ENCODE results near the gene NCOA1.

The NCOA1 gene

DNA sequence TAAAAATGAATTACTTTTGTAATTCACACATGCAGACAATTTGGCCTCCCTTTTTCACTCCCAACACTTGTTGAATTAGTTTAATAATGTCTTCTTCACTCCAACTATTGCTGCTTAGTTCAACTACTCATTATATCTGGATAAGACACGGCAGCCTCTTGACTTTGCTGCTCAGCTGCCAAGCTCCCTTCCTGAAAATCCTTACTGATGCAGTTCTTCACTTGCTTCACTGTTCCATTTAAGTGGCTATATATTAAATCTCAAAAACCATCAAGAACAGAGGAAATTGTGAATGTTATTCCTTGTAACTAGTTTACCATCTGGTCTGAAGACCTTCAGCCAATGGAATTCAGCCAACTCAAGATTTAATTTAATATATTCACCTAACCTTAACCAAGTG is 127.1 kb downstream of the NCOA1 start:
- no peak for FAIRE-seq
- DNase-seq (ENCODE audit: extremely low spot score, insufficient read length, low read depth): no peak

DNA sequence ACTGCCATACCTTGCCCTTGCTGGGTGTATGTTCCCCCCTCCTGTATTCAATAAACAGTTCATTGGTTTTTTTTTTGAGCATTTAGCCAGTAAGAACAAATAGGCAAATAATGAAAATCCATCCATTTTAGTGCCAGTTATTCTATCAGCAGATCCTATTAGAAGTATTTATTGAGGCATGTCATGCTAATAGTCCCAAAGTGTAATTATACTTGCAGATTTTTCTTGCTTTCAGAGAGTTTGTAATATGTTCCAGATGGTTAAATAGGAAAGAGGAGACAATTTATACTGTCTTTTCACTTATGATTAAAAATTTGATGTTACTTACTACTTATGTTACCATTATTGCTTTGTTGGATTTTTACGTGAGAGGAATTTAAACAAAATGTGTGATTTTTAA is 127.6 kb downstream of the NCOA1 start:
- DNase-seq (ENCODE audit: extremely low spot score, insufficient read length, low read depth): no peak
- no peak for FAIRE-seq

DNA sequence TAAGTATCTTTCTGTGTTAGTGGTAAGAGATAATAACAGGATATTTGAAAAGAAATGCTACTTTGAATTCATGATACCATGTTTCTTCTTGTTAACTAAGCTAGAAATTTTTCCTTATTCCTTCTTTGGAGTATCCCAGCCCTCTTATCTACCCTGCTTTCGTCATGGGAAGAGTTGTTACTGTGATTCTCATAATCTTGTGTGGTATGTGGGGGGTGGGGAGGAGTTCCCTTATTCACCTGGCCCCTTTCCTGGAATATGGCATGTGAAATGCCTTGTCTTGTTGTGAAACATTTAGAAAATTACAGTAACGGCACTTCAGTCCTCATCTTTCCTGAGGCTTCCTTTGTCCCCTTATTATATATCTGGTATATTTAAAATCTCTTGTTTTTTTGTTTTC is 129.9 kb downstream of the NCOA1 start:
- FAIRE-seq (no peak), DNase-seq (ENCODE audit: extremely low spot score, insufficient read length, low read depth) (no peak)

DNA sequence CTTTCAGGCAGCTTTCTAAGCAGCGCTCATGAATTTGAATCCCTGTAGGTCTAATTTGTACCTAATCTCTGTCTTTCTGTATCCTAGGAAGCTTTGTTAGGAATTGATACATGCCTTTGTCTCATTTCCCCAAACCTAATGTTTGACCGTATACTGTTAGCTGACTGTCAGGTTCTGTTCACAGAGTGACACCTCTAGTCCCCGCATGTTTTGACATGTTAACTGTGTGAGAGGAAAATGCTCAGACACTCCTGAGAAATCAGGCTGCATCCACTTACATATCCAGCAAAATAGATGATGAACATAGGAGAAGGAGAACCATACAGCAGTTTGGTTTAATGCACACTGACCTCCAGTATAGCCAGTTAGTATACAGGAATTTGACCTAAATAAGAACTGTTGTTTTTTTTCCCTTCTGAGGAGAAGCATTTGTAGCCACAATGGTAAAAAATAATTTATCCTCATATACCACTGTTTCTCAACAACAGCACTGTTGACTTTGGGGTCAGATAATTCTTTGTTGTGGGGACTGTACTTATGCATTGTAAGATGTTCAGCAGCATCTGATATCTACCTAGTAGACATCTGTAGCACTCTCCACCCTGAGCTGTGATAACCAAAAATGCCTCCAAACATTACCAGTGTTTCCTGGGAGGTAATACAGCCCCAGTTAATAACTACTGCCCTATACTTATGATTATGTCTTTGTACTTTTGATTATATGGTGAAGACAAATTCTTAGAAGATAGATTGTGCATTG is 130.9 kb downstream of the NCOA1 start:
- no peak for DNase-seq (ENCODE audit: extremely low spot score, insufficient read length, low read depth)
- FAIRE-seq: no peak

DNA sequence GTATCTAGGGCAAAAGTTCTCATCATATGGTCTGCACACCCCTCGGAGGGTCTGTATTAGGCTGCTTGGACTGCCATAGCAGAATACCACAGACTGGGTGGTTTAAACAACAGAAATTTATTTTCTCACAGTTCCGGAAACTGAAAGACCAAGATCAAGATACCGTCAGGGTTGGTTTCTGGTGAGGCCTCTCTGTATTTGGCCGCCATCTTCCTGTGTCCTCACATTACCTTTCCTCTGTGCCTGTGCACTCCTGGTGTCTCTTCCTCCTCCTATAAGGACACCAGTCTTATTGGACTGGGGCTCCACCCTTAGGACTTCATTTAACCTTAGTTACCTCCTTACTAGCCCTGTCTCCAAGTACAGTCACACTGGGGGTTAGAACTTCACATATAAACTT is 132.5 kb downstream of the NCOA1 start:
- DNase-seq (ENCODE audit: extremely low spot score, insufficient read length, low read depth) (no peak), FAIRE-seq (no peak)

DNA sequence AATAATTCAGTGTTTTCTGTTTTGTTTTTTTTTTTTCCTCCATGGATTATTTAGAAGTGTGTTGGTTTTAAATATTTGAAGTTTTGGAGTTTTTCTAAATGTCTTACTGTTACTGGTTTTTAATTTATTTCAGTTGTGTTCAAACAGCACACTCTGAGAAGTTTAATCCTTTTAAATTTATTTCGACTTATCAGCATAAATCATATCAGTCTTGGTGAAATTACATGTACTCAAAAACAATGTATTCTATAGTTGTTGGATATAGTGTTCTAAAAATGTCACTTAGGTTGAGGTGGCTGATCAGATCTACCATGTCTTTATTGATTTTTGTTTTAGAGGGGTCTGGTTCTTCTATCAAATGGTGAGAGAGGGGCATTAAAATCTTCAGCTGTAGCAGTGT is 134.7 kb downstream of the NCOA1 start:
- DNase-seq (ENCODE audit: extremely low spot score, insufficient read length, low read depth): no peak
- no peak for FAIRE-seq

DNA sequence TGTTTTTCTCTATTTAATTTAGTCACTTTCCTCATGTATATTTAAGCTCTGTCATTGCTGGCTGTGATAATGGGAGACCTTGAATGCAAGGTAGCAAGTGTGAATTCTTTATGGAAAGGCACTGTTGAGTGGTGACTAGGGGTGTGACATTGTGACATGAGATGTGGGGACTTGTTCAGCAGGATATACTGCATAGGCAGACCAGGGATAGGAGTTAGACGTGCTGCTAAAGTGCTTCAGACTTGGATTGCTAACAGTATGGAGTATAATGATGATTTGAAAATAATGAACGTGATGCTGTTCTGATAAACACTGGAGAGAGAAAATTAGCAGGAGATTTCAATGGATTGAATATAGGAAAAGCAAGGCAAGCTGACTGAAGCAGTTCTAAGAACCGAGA is 135.1 kb downstream of the NCOA1 start:
- DNase-seq (ENCODE audit: extremely low spot score, insufficient read length, low read depth) (no peak), FAIRE-seq (no peak)

DNA sequence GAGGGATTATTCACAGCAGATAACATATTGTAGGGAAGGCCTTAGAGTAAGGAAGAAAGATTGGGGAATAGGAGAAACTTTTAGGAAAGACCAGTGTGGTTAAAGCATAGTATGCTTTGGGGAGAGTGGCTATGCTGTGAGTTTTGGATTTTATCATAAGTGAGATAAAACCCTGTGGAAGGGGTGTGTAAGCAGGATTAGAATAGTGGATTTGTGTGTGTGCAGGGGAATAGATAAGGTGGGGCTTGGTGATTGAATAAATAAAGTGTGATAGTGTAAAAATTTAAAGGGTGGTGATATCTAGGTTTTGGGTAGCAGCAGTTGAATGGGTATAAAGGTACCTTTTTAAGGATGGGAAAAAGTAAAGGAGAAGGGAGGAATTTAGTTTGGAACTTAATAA is 137.7 kb downstream of the NCOA1 start:
- FAIRE-seq (no peak), DNase-seq (ENCODE audit: extremely low spot score, insufficient read length, low read depth) (no peak)

DNA sequence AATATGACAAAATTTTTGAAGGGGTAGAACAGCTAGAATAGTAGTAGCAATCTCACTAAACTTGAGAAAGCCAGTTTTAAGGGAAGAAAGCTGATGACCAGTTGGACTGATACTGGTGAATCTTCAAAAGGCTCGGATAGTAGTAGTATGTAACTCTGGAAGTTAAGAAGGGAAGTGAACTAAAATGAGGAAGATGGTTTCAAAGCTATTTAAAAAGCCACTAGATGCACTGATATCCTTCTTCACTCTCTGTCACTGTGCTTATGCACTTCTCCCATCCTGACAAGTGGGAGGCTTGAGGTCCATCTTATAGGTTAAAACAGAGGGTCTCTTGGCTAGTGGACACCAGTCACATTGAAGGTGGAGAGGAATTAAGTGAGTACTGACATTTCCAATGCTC is 141.1 kb downstream of the NCOA1 start:
- DNase-seq (ENCODE audit: extremely low spot score, insufficient read length, low read depth): no peak
- no peak for FAIRE-seq

DNA sequence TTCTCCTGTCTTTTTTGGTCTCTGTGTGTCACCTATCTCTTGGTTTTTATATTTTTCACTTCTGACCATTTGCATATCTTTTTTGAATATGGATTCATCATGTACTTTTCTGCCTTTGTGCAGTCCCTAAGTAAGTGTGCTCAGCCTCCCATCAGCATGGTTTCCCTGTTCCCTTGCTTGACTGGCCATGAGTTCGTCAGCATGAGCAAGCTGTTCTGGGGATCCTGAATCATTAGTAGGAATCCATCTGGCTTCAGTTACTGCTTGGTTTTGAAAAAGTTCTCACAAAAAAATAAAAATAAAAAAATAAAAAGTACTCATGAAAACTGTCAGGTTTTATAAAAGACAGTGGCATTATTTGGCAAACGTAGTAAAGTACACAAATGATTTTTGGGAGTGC is 144.1 kb downstream of the NCOA1 start:
- no peak for DNase-seq (ENCODE audit: extremely low spot score, insufficient read length, low read depth)

DNA sequence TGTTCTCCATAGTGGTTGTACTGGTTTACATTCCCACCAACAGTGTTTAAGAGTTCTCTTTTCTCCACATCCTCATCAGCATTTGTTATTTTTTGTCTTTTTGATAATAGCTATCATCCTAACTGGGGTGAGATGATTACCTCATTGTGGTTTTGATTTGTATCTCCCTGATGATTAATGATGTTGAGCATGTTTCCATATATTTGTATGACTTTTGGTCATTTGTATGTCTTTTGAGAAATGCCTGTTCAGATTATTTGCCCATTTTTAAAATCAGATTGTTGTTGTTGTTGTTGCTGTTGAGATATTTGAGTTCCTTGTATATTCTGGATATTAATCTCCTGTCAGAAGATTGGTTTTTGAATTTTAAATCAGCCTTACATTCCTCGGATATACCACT is 147.5 kb downstream of the NCOA1 start:
- FAIRE-seq: no peak

More for the DNA sequence above, 144.1 kb downstream of the NCOA1 start:
- FAIRE-seq: no peak

DNA sequence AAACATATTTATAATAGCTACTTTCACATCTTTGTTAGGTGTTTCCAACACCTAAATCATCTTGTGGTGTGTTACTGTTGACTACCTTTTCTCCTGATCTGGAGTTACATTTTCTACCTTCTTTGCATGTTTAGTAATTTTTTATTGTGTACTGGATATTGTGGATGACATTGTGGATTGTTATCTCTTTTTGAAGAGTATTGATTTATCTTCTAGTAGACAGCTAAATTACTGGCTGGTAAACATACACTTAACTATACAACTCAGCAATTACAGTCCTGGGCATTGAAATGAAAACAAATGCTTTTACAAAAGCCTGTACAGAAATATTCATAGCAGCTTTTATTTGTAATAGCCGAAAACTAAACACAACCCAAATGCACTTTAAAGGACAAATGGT is 151.3 kb downstream of the NCOA1 start:
- FAIRE-seq (no peak), DNase-seq (ENCODE audit: extremely low spot score, insufficient read length, low read depth) (no peak)

More for the DNA sequence above, 147.5 kb downstream of the NCOA1 start:
- no peak for DNase-seq (ENCODE audit: extremely low spot score, insufficient read length, low read depth)

DNA sequence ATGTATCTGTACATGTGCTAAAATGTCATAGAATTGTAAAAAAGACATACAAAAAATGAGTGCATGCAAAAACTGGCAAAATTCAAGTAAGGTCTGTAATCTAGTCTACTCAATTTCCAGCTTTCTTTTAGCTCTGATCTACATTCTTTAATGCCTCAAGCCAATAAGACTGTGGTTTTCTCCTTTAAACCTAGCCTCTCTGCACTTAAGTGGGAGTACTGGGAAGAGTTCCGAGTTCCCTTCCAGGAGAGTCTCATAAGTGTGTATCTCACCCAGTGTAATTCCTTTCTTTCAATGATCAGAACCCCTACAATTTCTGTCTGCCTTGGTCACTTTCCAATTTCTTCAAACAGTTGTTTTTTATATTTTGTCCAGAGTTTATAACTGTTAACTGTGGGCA is 152.0 kb downstream of the NCOA1 start:
- no peak for FAIRE-seq

DNA sequence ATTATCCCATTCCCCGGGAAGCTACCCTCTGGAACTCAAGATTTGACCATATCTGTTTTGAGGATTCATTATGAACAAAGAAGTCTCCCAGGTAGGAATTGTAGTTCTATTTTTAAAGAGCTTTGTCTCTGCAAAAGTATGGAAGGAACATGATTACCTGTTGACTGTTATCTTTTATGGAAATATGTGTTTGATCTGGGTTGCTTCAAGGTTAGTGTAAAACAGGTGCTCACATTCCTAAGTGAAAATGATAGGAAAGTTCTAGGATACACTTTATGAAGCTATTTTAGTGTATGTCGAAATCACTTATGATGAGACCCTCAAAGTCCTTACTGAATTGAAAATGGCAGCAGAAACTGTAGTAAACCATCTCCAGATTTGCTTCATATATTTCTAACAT is 153.0 kb downstream of the NCOA1 start:
- DNase-seq (ENCODE audit: extremely low spot score, insufficient read length, low read depth) (no peak), FAIRE-seq (no peak)

More for the DNA sequence above, 152.0 kb downstream of the NCOA1 start:
- no peak for DNase-seq (ENCODE audit: extremely low spot score, insufficient read length, low read depth)

DNA sequence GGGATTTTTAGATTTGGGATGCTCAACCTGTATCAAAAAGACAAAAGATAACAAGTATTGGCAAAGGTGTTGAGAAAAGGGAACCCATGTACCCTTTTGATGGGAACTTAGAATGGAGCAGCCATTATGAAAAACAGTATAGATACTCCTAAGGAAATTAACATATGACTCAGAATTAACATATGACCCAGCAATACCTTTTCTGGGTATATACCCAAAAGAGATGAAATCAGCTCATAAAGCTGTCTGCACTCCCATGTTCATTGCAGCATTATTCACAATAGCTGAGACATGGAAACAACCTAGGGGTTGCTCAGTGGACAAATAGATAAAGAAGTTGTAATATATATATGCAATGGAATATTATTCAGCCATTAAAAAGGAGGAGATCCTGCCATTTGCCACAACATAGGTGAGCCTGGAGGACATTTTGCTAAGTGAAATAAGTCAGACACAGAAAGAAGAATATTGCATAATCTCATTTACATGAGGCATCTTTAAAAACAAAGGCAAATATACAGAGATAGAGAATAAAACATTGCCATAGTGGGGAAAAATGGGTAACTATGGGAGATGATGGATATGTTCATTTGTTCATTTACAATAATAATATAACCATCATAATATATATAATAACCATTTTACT is 160.1 kb downstream of the NCOA1 start:
- no peak for DNase-seq (ENCODE audit: extremely low spot score, insufficient read length, low read depth)
- FAIRE-seq: no peak

DNA sequence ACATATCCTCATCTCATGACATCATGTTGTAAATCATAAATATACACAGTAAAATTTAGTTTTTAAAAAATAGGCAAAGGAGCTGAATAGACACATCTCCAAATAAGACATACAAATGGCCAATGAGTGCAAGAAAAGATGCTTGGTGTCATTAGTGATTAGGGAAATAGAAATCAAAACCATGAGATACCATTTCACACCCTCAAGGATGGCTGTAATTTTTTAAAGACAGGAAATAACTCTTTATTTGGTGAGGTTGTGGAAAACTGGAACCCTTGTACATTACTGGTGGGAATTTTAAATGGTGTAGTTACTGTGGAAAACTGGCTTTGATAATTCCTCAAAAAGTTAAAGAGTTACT is 160.6 kb downstream of the NCOA1 start:
- FAIRE-seq: peak; percentile 44
- DNase-seq (ENCODE audit: extremely low spot score, insufficient read length, low read depth): no peak

DNA sequence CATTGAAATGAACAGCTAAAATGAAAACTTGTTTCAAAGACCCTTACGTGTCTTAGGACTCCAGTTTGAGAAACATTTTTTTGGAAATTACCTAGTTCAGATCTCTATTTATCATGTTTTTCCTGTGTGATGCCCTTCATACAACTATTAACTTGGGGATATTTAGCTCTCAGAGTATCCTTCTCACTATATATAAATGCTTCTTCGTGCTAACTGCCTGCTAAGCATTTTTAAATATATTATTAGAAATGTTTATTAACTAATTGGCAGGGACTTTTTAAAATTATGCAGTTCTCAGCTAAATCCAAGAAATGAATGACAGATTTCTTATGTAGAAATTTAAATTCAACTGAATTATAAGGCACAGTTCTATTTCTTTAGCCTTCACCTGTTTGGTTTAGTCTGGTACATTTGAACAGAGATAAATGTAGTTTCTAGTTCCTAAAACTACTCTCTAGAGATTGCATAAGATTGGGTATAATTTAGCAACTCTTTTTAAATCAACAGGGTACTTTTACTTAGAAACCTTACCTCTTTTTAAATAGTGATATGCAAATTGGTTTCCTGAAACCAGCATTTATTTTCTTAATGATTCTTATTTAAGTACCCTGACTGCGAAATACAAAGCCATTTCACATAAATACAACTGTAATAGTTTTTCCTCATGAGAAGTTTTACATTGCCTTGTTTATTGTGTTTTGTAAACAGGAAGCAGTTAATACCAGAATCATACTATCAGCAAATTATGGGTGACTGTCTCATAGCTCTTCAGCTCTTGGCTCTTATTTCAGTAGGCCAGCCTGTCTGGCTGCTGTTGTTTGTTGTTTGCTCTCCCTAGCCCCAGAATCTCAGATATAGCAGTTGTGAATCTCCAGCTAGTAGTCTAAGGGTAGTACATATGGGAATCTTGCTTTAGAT is 161.5 kb downstream of the NCOA1 start:
- FAIRE-seq (peak; percentile 42), DNase-seq (ENCODE audit: extremely low spot score, insufficient read length, low read depth) (no peak)

DNA sequence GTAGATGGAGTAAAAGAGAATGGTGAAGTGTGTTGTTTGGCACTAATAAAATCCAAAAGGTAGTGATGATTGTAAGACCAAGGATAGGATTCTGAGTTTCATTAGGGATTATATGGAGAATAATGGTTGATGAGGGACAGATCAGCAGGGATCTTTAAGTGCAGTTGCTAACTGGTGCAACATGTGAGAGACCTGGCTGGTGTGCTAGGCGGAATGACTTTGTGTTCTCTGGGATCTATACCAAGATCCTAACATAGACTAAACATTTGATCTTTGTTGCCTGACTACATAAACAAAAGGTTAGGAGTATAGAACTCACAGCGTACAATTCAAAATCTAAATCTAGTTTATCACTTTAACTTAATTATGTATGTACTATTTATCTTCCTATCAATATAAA is 166.8 kb downstream of the NCOA1 start:
- no peak for DNase-seq (ENCODE audit: extremely low spot score, insufficient read length, low read depth)
- no peak for FAIRE-seq

DNA sequence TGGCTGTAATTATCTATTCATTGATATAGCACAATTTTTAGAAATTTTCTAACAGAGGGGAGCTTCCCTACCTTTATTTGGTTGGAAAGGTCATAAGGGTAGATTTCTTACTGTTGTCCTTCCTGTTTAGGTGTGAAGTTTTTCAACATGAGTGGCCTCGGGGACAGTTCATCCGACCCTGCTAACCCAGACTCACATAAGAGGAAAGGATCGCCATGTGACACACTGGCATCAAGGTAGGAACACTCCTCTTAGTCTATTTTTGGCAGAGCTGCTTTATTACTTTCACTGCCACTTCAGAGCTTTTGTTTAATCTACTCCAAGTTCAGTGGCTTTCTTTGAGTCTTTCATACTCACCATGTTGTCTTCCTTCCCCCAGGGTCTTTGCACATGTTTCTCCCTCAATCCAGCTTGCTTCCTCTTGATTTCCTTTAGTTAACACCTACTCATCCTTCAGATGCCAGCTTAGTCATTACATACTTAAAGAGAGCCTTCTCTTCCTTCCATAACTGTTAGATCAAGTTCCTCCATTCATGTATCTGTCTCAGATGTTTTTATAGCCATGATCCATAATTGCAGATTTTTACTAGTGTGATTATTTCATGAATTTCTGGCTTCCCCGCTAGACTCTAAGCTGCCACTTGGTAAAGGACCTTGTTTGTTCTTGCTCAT is 167.6 kb downstream of the NCOA1 start:
- no peak for DNase-seq (ENCODE audit: extremely low spot score, insufficient read length, low read depth)
- peak; percentile 49 for FAIRE-seq

DNA sequence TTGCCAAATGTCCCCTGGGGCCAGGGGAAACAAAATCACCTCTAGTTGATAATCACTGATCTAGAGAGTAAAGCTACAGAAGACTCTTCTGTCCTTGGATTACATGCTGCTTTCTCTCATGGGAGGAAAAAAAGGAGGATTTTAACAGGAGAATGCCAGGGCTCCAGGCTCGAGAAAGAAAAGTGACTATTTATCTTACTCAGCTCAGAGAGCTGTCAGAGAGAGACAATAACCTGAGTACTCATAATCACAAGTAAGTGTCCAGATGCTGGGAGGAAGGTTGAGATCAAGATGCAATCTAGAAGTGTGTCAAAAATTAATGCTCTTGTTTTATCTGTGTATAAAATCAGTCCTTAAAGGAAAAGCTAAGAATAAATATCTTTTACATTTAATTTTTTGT is 168.8 kb downstream of the NCOA1 start:
- no peak for DNase-seq (ENCODE audit: extremely low spot score, insufficient read length, low read depth)
- FAIRE-seq: no peak
